ENCODE results near the gene RPLP2. TPM values are rescaled to one million over a fixed set of nuclear protein-coding genes. Genes with fewer than 3 reads are reported as not detected.

RPLP2 gene
- 1,000 to 10,000 TPM; 4,736 to 5,826 (median 5,260) TPM for total RNA-seq
- 3,831 TPM for total RNA-seq (2013)
- total RNA-seq = 752 to 1,778 (median 1,327) reads per million in 29 experiments

DNA sequence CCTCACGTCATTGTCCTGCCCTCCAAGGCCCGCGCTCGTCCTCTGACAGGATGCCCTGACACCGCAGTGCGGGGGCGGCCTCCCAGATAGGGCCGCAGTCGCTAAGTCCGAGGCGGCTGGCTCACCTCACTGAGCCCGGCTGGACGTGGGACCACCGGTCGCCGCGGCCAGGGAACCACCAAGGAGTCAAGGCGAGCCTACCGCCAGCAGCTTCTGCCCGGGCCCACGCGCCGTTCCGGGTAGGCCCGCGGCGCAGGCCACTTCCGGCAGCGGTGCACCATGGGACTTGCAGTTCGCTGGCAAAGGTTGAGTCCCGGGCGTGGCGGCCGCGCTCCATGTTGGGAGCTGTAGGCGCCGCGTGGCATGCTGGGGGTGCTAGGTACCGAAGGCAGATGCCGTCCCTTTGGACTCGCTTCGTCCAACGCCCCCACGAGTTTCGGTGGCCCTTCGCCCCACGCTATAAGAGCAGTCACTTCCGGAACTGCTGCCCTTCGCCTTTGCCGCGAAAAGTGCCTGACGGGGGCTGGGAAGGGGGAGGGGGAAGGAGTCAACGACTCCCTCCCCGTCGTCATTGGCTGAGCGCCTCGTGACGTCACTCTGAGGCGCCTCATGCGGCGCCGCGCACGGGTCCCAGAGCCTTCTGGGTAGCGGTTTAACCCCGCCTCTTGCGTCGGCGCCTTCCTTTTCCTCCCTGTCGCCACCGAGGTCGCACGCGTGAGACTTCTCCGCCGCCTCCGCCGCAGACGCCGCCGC, at the start of gene RPLP2:
RPLP2 (plus strand) TSS at position 681 of the 753 bp plus-strand sequence. CDS start 268 bp downstream, outside the sequence.
- Mint-ChIP-seq H3K4me3 (peak within 1 kb of the TSS; percentile 89 to 91 (median 89)), H3K4me1 (peaks cover 36 to 40% (median 39%) of the 10 kb centered on the region in 3 donors)
- whole genome bisulfite sequencing (ENCODE audit: insufficient coverage) = under 1% methylated on average over 75 of the region's 81 CpGs

GRCh38 chr11:760236-760635, 49.5 kb upstream of the RPLP2 start:
- CTCF ChIA-PET = no interaction called here

More for the DNA sequence above, at the start of gene RPLP2:
- peak within 1 kb of the TSS; percentile 85 to 97 for H3K4me3 ChIP-seq (ENCODE audit: control insufficient read depth in 1 of 2, extremely low read depth in 1 of 2, low read length in 1 of 2)
- no peaks in the 10 kb centered on the region for H3K27me3 Mint-ChIP-seq
- peaks cover 20% of the 10 kb centered on the region for H3K36me3 Mint-ChIP-seq
- peaks cover 21 to 27% of the 10 kb centered on the region in 2 donors for H3K36me3 ChIP-seq (ENCODE audit: control insufficient read depth in 2 of 2, extremely low read depth in 1 of 2, insufficient read depth in 1 of 2, low read length in 1 of 2)
- DNase-seq (peak; percentile 93 to 99 (median 97)), ATAC-seq (replicated peaks in 1 of 4) (peak; percentile 84 to 87 (median 85))
- CTCF ChIA-PET = interaction anchor here (0.5 to 1.8 kb wide), 2 partner anchors 10 to 28 kb away, joined by 4 to 6 read pairs; no protein-coding TSS in a partner anchor
- H3K27ac Mint-ChIP-seq = peak within 1 kb of the TSS; percentile 94 to 99
- H3K27me3 ChIP-seq (replicated peaks in 1 of 2; ENCODE audit: control insufficient read depth in 2 of 2, extremely low read depth in 1 of 2, insufficient read depth in 2 of 2, low read length in 1 of 2) = no peaks in the 10 kb centered on the region
- no peaks in the 10 kb centered on the region for H3K9me3 Mint-ChIP-seq
- H3K9me3 ChIP-seq = no peaks in the 10 kb centered on the region
- peaks cover 15 to 46% of the 10 kb centered on the region in 2 experiments for H3K4me1 ChIP-seq (ENCODE audit: control insufficient read depth in 1 of 2, extremely low read depth in 1 of 2, insufficient read depth in 2 of 2, low read length in 2 of 2)
- H3K27ac ChIP-seq (ENCODE audit: low read length) = peak within 1 kb of the TSS; percentile 97
- POLR2A ChIA-PET = interaction anchor here (0.6 to 0.7 kb wide), 4 partner anchors 10 to 561 kb away, joined by 3 to 8 read pairs (median 3); partner anchors contain the start of gene CEND1 (in 1 of the 2)

DNA sequence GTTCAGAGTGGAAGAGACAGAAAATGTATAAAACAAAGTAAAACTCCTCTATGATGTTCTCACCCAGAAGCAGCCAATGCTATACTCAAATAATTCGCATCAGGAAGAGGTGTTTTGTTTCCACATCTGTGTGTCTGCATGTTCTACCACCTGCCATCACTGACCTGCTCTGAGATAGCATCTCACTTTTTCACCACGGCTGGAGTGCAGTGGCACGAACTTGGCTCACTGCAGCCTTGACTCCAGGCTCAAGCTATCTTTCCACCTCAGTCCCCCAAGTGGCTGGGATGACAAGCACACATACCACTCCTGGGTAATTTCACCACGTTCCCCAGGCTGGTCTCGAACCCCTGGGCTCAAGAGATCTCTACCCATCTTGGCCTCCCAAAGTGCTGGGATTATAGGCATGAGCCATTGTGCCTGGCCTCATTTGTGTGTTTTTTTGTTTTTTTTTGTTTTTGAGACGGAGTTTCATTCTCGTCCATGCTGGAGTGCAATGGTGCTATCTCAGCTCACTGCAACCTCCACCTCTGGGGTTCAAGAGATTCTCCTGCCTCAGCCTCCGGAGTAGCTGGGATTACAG, 48.1 kb upstream of the RPLP2 start:
- Mint-ChIP-seq H3K4me1 (peaks cover 0 to 2% (median 0%) of the 10 kb centered on the region in 3 donors), H3K27me3 (no peaks in the 10 kb centered on the region), H3K9me3 (no peaks in the 10 kb centered on the region), H3K27ac (no peak overlapping the region), H3K4me3 (no peak overlapping the region), H3K36me3 (peaks cover 25% of the 10 kb centered on the region)
- ATAC-seq (replicated peaks in 1 of 4) = no peak
- no peak for DNase-seq
- Histone ChIP-seq H3K9me3 (no peaks in the 10 kb centered on the region), H3K4me3 (ENCODE audit: control insufficient read depth in 1 of 2, extremely low read depth in 1 of 2, low read length in 1 of 2) (no peak overlapping the region), H3K4me1 (ENCODE audit: control insufficient read depth in 1 of 2, extremely low read depth in 1 of 2, insufficient read depth in 2 of 2, low read length in 2 of 2) (peaks cover 0 to 5% of the 10 kb centered on the region in 2 experiments), H3K27ac (ENCODE audit: low read length) (no peak overlapping the region), H3K27me3 (replicated peaks in 1 of 2; ENCODE audit: control insufficient read depth in 2 of 2, extremely low read depth in 1 of 2, insufficient read depth in 2 of 2, low read length in 1 of 2) (no peaks in the 10 kb centered on the region), H3K36me3 (ENCODE audit: control insufficient read depth in 2 of 2, extremely low read depth in 1 of 2, insufficient read depth in 1 of 2, low read length in 1 of 2) (peaks cover 13 to 66% of the 10 kb centered on the region in 2 donors)
- WGBS (ENCODE audit: insufficient coverage) = 100% methylated on average over 3 of the region's 8 CpGs
- POLR2A ChIA-PET = interaction anchor here (0.6 kb wide), 3 partner anchors 119 to 285 kb away, joined by 3 to 5 read pairs (median 3); no protein-coding TSS in a partner anchor
- CTCF ChIA-PET = no interaction called here

More at GRCh38 chr11:760236-760635, 49.5 kb upstream of the RPLP2 start:
- ATAC-seq (replicated peaks in 1 of 4) (no peak), DNase-seq (no peak)
- no peaks in the 10 kb centered on the region for H3K27me3 Mint-ChIP-seq
- peaks cover 24% of the 10 kb centered on the region for H3K36me3 Mint-ChIP-seq
- no peak overlapping the region for H3K27ac ChIP-seq (ENCODE audit: low read length)
- H3K27me3 ChIP-seq (replicated peaks in 1 of 2; ENCODE audit: control insufficient read depth in 2 of 2, extremely low read depth in 1 of 2, insufficient read depth in 2 of 2, low read length in 1 of 2) = no peaks in the 10 kb centered on the region
- H3K4me1 Mint-ChIP-seq = no peaks in the 10 kb centered on the region
- POLR2A ChIA-PET = no interaction called here
- H3K9me3 Mint-ChIP-seq = no peaks in the 10 kb centered on the region
- H3K4me3 ChIP-seq (ENCODE audit: control insufficient read depth in 1 of 2, extremely low read depth in 1 of 2, low read length in 1 of 2) = no peak overlapping the region
- H3K4me1 ChIP-seq (ENCODE audit: control insufficient read depth in 1 of 2, extremely low read depth in 1 of 2, insufficient read depth in 2 of 2, low read length in 2 of 2) = peaks cover 0 to 3% of the 10 kb centered on the region in 2 experiments
- H3K4me3 Mint-ChIP-seq = no peak overlapping the region
- H3K27ac Mint-ChIP-seq = no peak overlapping the region
- peaks cover 10 to 68% of the 10 kb centered on the region in 2 donors for H3K36me3 ChIP-seq (ENCODE audit: control insufficient read depth in 2 of 2, extremely low read depth in 1 of 2, insufficient read depth in 1 of 2, low read length in 1 of 2)
- no peaks in the 10 kb centered on the region for H3K9me3 ChIP-seq

DNA sequence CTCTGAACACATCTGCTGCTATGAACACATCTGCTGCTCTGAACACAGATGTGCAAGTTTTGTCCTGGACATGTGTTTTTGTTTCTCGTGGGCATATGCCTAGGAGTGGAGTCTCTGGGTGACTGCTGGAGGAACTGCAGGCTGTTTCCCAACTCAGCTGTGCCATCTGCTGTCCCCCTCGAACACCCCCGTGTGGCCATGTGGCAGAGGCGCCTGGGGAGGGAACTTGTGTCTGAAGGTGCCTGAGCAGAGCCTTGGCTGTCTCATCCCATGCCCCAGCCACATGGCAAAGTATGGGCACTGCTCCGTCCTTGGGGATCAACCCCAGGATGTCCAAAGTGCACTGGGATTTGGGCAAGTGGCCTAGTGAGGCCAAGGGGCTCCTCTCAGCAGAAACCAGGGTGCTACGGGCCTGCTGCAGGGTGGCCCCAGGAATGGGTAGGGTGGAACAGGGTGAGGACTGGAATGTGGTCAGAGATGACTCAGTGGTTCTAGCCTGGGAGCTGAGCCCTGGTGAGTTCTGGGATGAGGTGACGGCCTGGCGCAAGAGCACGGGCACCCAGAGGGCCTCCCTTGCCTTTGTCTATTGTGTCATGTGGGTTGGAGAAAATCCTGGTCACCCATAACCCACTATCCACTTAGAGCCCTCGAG, 47.2 kb upstream of the RPLP2 start:
- peaks cover 0 to 5% of the 10 kb centered on the region in 2 experiments for H3K4me1 ChIP-seq (ENCODE audit: control insufficient read depth in 1 of 2, extremely low read depth in 1 of 2, insufficient read depth in 2 of 2, low read length in 2 of 2)
- ChIA-PET CTCF (interaction anchor here (0.5 to 0.6 kb wide), 2 partner anchors 386 to 616 kb away, joined by 5 to 6 read pairs; no protein-coding TSS in a partner anchor), POLR2A (interaction anchor here in 1 of 2 donors (0.6 kb wide), 1 partner anchor 286 kb away, joined by 3 read pairs; no protein-coding TSS in a partner anchor)
- ATAC-seq (replicated peaks in 1 of 4) = no peak
- Mint-ChIP-seq H3K27me3 (no peaks in the 10 kb centered on the region), H3K4me3 (no peak overlapping the region), H3K9me3 (no peaks in the 10 kb centered on the region), H3K4me1 (peaks cover 0 to 2% (median 0%) of the 10 kb centered on the region in 3 donors), H3K36me3 (peaks cover 21% of the 10 kb centered on the region), H3K27ac (peak overlapping the region in 1 of 2 donors; percentile 52)
- no peak overlapping the region for H3K27ac ChIP-seq (ENCODE audit: low read length)
- H3K36me3 ChIP-seq (ENCODE audit: control insufficient read depth in 2 of 2, extremely low read depth in 1 of 2, insufficient read depth in 1 of 2, low read length in 1 of 2) = peaks cover 14 to 61% of the 10 kb centered on the region in 2 donors
- WGBS (ENCODE audit: insufficient coverage) = 70% methylated on average over 5 of the region's 10 CpGs
- H3K27me3 ChIP-seq (replicated peaks in 1 of 2; ENCODE audit: control insufficient read depth in 2 of 2, extremely low read depth in 1 of 2, insufficient read depth in 2 of 2, low read length in 1 of 2) = no peaks in the 10 kb centered on the region
- no peaks in the 10 kb centered on the region for H3K9me3 ChIP-seq
- H3K4me3 ChIP-seq (ENCODE audit: control insufficient read depth in 1 of 2, extremely low read depth in 1 of 2, low read length in 1 of 2) = no peak overlapping the region
- peak in 1 of 35 experiments; percentile 17 for DNase-seq

DNA sequence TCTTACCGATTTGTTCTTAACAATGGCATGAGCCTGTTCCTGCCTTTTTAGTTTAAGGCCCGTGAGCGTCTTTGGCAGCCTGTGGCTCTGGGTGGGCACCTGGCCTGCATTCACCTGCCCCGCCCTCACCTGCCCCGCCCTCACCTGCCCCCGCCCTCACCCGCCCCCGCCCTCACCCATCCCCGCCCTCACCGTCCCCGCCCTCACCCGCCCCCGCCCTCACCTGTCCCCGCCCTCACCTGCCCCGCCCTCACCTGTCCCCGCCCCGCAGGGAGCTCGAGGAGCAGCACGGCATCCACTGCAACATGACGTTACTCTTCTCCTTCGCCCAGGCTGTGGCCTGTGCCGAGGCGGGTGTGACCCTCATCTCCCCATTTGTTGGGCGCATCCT, 46.7 kb upstream of the RPLP2 start:
- Mint-ChIP-seq H3K27ac (peak overlapping the region in 1 of 2 donors; percentile 52), H3K9me3 (no peaks in the 10 kb centered on the region), H3K36me3 (peaks cover 18% of the 10 kb centered on the region), H3K27me3 (no peaks in the 10 kb centered on the region), H3K4me1 (peaks cover 0 to 2% (median 0%) of the 10 kb centered on the region in 3 donors), H3K4me3 (no peak overlapping the region)
- no peak overlapping the region for H3K27ac ChIP-seq (ENCODE audit: low read length)
- no peaks in the 10 kb centered on the region for H3K27me3 ChIP-seq (replicated peaks in 1 of 2; ENCODE audit: control insufficient read depth in 2 of 2, extremely low read depth in 1 of 2, insufficient read depth in 2 of 2, low read length in 1 of 2)
- H3K9me3 ChIP-seq = no peaks in the 10 kb centered on the region
- no peak for DNase-seq
- H3K4me3 ChIP-seq (ENCODE audit: control insufficient read depth in 1 of 2, extremely low read depth in 1 of 2, low read length in 1 of 2) = no peak overlapping the region
- 100% methylated on average over 1 of the region's 24 CpGs for WGBS (ENCODE audit: insufficient coverage)
- ATAC-seq (replicated peaks in 1 of 4) = no peak
- peaks cover 14 to 59% of the 10 kb centered on the region in 2 donors for H3K36me3 ChIP-seq (ENCODE audit: control insufficient read depth in 2 of 2, extremely low read depth in 1 of 2, insufficient read depth in 1 of 2, low read length in 1 of 2)
- peaks cover 0 to 5% of the 10 kb centered on the region in 2 experiments for H3K4me1 ChIP-seq (ENCODE audit: control insufficient read depth in 1 of 2, extremely low read depth in 1 of 2, insufficient read depth in 2 of 2, low read length in 2 of 2)
- POLR2A ChIA-PET = no interaction called here
- CTCF ChIA-PET = interaction anchor here in 1 of 2 donors (0.5 kb wide), 1 partner anchor 386 kb away, joined by 5 read pairs; no protein-coding TSS in a partner anchor

Measured in T-cell (primary cell).